CD4-positive, alpha-beta T cell treated with Interleukin-4 for 4 hours (primary cell): ENCODE data around the gene PPP1R3C.

ENCODE experiments used
- DNase-seq: peaks from one replicate; pipeline ENCODE4 v3.0.0-alpha.2; 2020

Gene PPP1R3C

GRCh38 chr10:91598211-91598977 lies 34.5 kb downstream of the PPP1R3C start:
- DNase-seq, result no peak

DNA sequence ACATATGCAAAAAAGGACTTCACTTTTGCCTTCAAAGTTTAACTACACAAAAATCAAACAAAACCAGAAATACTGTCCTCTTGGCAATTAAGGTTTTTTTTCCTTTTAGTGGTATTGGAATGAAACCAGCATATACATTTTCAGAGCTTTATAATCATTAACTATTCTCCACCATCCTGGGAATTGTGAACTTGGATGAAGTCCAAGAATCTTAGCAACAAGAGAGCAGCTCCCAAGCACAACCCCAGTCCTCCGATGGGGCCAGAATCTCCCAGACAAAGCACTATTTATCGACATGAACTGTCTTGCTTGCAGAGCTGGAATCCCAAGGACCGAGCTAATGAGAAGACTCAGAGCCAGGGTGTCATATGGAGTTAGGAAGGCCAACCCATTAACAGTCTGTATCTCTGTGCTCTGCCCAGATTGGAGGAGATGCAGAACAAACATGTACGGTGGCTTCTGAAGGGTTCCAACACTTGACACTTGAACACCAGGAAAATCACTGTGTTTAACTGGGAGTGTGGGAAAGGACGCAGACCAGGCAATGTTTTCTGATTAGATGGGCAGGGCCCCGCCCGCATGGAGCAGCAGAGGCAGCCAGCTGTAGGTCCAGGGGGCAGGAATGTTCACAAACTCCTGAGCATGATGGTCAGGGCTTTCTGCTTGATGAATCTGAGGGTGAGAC lies 35.5 kb downstream of the PPP1R3C start:
- DNase-seq, result no peak

DNA sequence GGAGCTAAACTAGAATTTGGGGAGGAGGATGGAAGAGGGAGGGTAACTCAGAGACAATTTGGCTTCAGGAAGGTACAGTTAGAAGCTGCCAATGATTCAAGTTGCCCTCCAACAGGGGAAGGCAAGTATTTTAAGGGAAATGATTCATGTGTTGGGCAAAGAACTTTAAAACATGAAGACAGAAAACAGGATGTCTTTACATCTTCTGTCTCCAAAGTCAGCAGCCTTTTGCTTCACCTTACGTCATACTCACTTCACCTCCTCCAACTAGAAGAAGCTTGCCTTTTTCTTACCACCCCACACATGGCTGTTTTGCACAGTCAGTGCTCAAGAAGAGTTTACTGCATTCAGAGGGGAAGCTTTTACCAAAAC lies 36.1 kb downstream of the PPP1R3C start:
- DNase-seq, result no peak

DNA sequence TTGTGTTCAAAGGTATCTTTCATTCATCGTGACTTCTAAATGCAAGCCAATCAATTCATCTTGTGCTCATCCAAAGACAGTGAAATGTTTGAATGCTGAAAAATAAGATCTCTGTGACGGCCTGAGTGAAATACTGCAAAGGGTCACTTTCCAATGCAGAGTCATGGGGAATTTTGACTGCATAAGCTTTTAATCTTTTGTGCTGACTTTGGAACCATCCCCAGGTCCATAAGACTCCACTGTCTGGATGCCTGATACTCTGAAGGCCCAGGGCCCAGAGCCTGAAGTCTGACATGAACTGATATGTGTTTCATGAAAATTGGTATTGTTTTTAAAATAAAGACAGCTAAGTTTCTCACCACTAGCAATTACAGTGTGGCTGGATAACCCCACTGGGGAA lies 39.0 kb downstream of the PPP1R3C start:
- no peak for DNase-seq

DNA sequence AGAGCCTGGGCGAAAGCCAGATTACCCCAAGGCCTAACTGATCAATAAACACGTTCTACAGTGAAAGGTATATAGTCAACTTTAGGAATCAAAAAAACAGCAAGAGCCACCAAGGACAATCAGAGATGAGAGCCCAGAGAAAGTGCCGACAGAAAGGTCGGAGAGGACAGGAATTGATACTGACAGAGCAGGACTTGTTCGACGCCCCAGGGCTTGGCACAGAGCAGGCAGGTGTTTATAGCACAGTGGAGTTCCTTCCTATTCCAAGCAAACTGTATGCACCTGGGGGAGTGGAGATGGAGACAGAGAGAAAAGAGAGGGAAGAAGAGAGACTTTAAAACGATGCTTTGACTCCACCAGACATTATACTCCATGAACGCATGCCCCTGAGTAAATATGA lies 39.5 kb downstream of the PPP1R3C start:
- DNase-seq, result no peak

- DNase-seq, result no peak
Measured at GRCh38 chr10:91592266-91592975, 40.5 kb downstream of the PPP1R3C start.

GRCh38 chr10:91591797-91592174 lies 41.1 kb downstream of the PPP1R3C start:
- no peak for DNase-seq

- DNase-seq, result no peak
Measured at GRCh38 chr10:91590904-91591796, 41.7 kb downstream of the PPP1R3C start.

DNA sequence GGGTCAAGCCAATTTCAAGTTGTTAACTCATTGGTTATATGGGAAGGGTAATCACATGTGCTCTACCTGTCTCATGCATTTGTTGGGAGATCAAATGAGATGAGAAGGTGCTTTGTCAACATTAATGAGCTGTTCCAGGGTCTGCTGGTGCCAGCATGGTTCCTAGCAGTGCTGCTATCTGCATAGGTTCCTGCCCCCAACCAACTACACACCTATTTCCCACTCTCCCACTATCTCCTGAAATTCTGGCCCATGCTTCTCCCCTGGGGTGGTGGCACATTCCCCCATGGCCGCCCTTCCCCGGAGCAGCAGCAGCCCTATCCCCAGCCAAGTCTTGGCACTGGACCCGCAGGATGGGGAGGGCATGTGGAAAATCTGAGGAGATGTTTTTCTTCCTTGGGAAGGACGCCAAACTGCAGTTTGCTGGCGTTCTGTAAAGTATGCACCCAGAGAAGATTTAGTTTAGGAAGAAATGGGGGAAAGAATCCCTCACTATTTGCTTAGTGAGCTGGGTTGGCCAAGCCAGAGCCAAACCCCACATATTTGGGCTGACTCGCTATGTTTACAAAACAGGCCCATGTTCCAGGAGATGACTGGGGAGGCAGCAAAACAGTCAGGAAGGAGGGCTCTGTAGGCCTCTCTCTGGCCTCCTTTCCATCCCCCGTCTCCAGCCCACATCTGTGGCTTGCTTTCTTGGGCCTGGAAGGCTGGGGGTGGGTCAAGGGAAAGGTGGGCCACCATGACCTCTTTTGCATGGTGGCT lies 42.5 kb downstream of the PPP1R3C start:
- no peak for DNase-seq

GRCh38 chr10:91589658-91590035 lies 43.2 kb downstream of the PPP1R3C start:
- DNase-seq, result no peak

- DNase-seq, result no peak
Measured at GRCh38 chr10:91589015-91589657, 43.7 kb downstream of the PPP1R3C start.

DNA sequence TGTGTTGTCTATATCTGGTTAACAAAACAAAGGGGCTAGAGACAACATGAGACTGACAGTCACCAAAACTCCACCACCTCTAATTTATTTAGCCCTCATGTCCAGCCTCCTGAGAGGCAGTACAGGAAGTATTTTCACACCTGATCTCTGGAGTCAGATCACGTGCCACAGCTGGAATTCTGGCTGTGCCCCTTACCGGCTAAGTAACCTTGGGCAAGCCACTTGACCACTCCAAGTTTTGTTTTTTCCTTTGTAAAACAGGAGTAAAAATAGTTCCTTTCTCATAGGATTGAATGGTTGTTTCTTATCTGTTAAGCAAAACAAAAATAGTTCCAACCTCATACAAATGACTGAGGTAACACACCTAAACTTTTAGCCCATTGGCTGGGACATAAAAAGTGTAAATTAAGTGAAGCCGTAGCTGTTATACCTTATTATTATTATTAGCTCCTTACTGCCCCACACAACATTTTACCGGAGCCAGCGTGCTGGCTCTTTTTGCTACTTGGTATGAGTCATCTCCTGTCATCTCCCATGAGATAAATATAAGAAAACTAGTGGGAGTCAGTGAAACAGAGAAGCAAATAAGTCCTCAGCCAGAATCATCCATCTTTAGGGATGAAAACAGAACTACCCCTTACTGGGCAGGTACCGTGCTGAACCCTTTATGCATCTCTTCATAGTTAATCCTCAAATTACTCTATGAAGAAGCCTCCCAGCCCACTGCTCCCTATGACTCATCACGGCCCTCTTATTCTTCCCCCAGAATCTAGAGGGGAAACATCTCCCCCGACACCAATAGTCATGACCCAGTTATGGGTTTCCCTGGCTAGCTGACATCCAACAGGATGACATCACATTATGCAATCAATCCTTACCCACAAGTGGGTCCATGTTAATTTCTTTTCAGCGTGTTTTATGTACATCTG lies 44.9 kb downstream of the PPP1R3C start:
- no peak for DNase-seq

- no peak for DNase-seq
Measured at GRCh38 chr10:91582153-91582554, 50.7 kb downstream of the PPP1R3C start.

DNA sequence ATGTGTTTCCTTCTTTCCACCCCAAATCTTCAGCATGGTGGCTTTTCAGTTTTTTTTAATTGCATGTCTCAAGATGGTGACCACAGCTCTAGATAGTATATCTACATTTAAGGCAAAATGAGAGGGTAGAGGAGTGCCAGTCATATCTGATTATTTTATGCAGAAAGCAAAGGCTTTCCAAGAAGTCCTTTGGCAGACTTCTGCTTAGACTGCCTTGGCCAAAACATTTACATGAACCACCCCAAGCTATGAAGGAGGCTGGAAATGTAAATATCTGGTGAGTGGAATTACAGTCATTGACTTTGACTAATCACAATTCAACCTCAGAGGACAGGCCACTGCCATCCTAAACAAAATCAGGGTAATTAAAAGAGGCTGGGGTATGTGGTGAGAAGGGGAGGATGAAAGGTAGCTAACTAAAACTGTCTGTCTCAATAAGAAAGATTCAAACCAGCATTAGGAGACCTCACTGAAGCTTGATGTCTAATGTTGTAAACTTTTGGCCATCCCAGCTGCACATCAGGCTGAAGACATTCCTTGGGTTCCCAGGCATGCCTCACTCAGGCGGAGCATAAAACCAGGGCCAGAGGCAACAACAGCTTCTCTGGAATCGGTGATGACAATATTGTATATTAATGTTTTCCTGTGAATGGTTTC lies 53.4 kb downstream of the PPP1R3C start:
- DNase-seq, result no peak
